ENCODE data around the gene CAPN1. TPM values are rescaled to one million over a fixed set of nuclear protein-coding genes. Genes with fewer than 3 reads are reported as not detected.

Gene CAPN1
- total and polyA plus RNA-seq, 2 experiments from 2014 or later, result 131 to 156 TPM

- peak; percentile 53 to 64 for DNase-seq (ENCODE audit: low read depth in 1 of 2, low spot score in 1 of 2)
- no peak overlapping the region for H3K4me3 ChIP-seq
- no peaks in the 10 kb centered on the region for H3K9me3 ChIP-seq (ENCODE audit: low read depth)
- H3K27me3 ChIP-seq, result no peaks in the 10 kb centered on the region
- H3K36me3 ChIP-seq, result peaks cover 27% of the 10 kb centered on the region
- H3K27ac ChIP-seq, result no peak overlapping the region
- peak; percentile 86 for TF ChIP-seq CTCF (IDR thresholded peaks at IDR 0.05; ENCODE audit: low read depth, low read length)
- no peaks in the 10 kb centered on the region for H3K4me1 ChIP-seq (ENCODE audit: low read depth)
These were observed 23.2 kb downstream of the CAPN1 start for GRCh38 chr11:65204646-65205601.

- no peak for DNase-seq (ENCODE audit: low read depth in 1 of 2, low spot score in 1 of 2)
- Histone ChIP-seq H3K4me1 (ENCODE audit: low read depth) (no peaks in the 10 kb centered on the region), H3K9me3 (ENCODE audit: low read depth) (no peaks in the 10 kb centered on the region), H3K27ac (no peak overlapping the region), H3K4me3 (no peak overlapping the region), H3K36me3 (peaks cover 30% of the 10 kb centered on the region), H3K27me3 (no peaks in the 10 kb centered on the region)
- no peak for TF ChIP-seq CTCF (IDR thresholded peaks at IDR 0.05; ENCODE audit: low read depth, low read length)
These were observed 23.9 kb downstream of the CAPN1 start for GRCh38 chr11:65205602-65205967.

GRCh38 chr11:65206441-65206841 is 24.7 kb downstream of the CAPN1 start:
- no peak for TF ChIP-seq CTCF (IDR thresholded peaks at IDR 0.05; ENCODE audit: low read depth, low read length)
- H3K4me1 ChIP-seq (ENCODE audit: low read depth), result no peaks in the 10 kb centered on the region
- H3K27ac ChIP-seq, result no peak overlapping the region
- no peak overlapping the region for H3K4me3 ChIP-seq
- no peaks in the 10 kb centered on the region for H3K27me3 ChIP-seq
- peaks cover 36% of the 10 kb centered on the region for H3K36me3 ChIP-seq
- no peaks in the 10 kb centered on the region for H3K9me3 ChIP-seq (ENCODE audit: low read depth)
- DNase-seq (ENCODE audit: low read depth in 1 of 2, low spot score in 1 of 2), result no peak

- no peak for TF ChIP-seq CTCF (IDR thresholded peaks at IDR 0.05; ENCODE audit: low read depth, low read length)
- no peak for DNase-seq (ENCODE audit: low read depth in 1 of 2, low spot score in 1 of 2)
- Histone ChIP-seq H3K27ac (no peak overlapping the region), H3K4me1 (ENCODE audit: low read depth) (no peaks in the 10 kb centered on the region), H3K4me3 (no peak overlapping the region), H3K27me3 (no peaks in the 10 kb centered on the region), H3K36me3 (peaks cover 36% of the 10 kb centered on the region), H3K9me3 (ENCODE audit: low read depth) (no peaks in the 10 kb centered on the region)
These were observed 25.2 kb downstream of the CAPN1 start for GRCh38 chr11:65206901-65207300.

- Histone ChIP-seq H3K4me3 (no peak overlapping the region), H3K27ac (no peak overlapping the region), H3K36me3 (peaks cover 36% of the 10 kb centered on the region), H3K9me3 (ENCODE audit: low read depth) (no peaks in the 10 kb centered on the region), H3K27me3 (no peaks in the 10 kb centered on the region), H3K4me1 (ENCODE audit: low read depth) (peaks cover 10% of the 10 kb centered on the region)
- no peak for TF ChIP-seq CTCF (IDR thresholded peaks at IDR 0.05; ENCODE audit: low read depth, low read length)
- DNase-seq (ENCODE audit: low read depth in 1 of 2, low spot score in 1 of 2), result no peak
These were observed 26.4 kb downstream of the CAPN1 start for GRCh38 chr11:65207918-65208784.
